Loucy (cell line): ENCODE results near the gene CDH4.

Experiments
- H2AFZ ChIP-seq: fragments of 200-600 bp; sonication (generic); 2 replicates; pipeline ENCODE4 v1.6.0; 2016; ENCODE audit warnings: antibody characterized with exemption, mild to moderate bottlenecking, low read length, moderate library complexity
- H3F3A ChIP-seq: fragments of 200-600 bp; 2 replicates; pipeline ENCODE4 v1.6.0; 2016; ENCODE audit warnings: antibody characterized with exemption, low read depth, mild to moderate bottlenecking
- H3K27me3 ChIP-seq: fragments of 200-600 bp; sonication (generic); 2 replicates; pipeline ENCODE4 v1.6.1; 2014; ENCODE audit warnings: low read length, mild to moderate bottlenecking; ENCODE audit not compliant: insufficient read depth, poor library complexity, severe bottlenecking
- H3K36me3 ChIP-seq: fragments of 200-600 bp; sonication (generic); 2 replicates; pipeline ENCODE4 v1.6.1; 2016; ENCODE audit warnings: low read length; ENCODE audit not compliant: insufficient read depth
- H3K4me1 ChIP-seq: fragments of 200-600 bp; sonication (generic); 2 replicates; pipeline ENCODE4 v1.5.1; 2014; ENCODE audit warnings: low read length, mild to moderate bottlenecking; ENCODE audit not compliant: insufficient read depth, poor library complexity, severe bottlenecking
- H3K4me2 ChIP-seq: fragments of 200-600 bp; sonication (generic); 2 replicates; pipeline ENCODE4 v1.6.0; 2014; ENCODE audit warnings: antibody characterized with exemption, low read length, low read depth, mild to moderate bottlenecking; ENCODE audit not compliant: poor library complexity, severe bottlenecking
- H3K4me3 ChIP-seq: fragments of 200-600 bp; sonication (generic); 2 replicates; pipeline ENCODE4 v1.5.1; 2014; ENCODE audit warnings: low read length, mild to moderate bottlenecking, mixed read lengths; ENCODE audit not compliant: poor library complexity, severe bottlenecking
- H3K79me2 ChIP-seq: fragments of 200-600 bp; sonication (generic); 2 replicates; pipeline ENCODE4 v1.6.1; 2014; ENCODE audit warnings: low read length; ENCODE audit not compliant: insufficient read depth
- H3K9ac ChIP-seq: fragments of 200-600 bp; sonication (generic); 2 replicates; pipeline ENCODE4 v1.6.0; 2014; ENCODE audit warnings: mild to moderate bottlenecking, low read depth, low read length, moderate library complexity; ENCODE audit not compliant: poor library complexity, severe bottlenecking
- H3K9me2 ChIP-seq: fragments of 200-600 bp; sonication (generic); replicated peaks from 2 replicates; pipeline ENCODE4 v1.6.1; 2016; ENCODE audit warnings: low read depth, low read length, mixed read lengths
- H3K9me3 ChIP-seq: fragments of 200-600 bp; sonication (generic); 2 replicates; pipeline ENCODE4 v1.6.1; 2014; ENCODE audit warnings: mild to moderate bottlenecking, antibody characterized with exemption, low read length, low read depth; ENCODE audit not compliant: insufficient read depth
- H4K20me1 ChIP-seq: fragments of 200-600 bp; sonication (generic); 2 replicates; pipeline ENCODE4 v1.6.0; 2014; ENCODE audit warnings: antibody characterized with exemption, low read length, mild to moderate bottlenecking; ENCODE audit not compliant: insufficient read depth, poor library complexity, severe bottlenecking
- CTCF ChIP-seq: fragments of 200-600 bp; sonication (generic); conservative IDR thresholded peaks from 2 replicates; pipeline ENCODE4 v1.5.1; 2014; ENCODE audit warnings: mild to moderate bottlenecking, antibody characterized with exemption, low read length
- EZH2phosphoT487 ChIP-seq: fragments of 200-600 bp; IDR thresholded peaks from 2 replicates; pipeline ENCODE4 v1.6.1; 2018; ENCODE audit warnings: antibody characterized with exemption, mild to moderate bottlenecking, moderate library complexity, borderline replicate concordance

The CDH4 gene

DNA sequence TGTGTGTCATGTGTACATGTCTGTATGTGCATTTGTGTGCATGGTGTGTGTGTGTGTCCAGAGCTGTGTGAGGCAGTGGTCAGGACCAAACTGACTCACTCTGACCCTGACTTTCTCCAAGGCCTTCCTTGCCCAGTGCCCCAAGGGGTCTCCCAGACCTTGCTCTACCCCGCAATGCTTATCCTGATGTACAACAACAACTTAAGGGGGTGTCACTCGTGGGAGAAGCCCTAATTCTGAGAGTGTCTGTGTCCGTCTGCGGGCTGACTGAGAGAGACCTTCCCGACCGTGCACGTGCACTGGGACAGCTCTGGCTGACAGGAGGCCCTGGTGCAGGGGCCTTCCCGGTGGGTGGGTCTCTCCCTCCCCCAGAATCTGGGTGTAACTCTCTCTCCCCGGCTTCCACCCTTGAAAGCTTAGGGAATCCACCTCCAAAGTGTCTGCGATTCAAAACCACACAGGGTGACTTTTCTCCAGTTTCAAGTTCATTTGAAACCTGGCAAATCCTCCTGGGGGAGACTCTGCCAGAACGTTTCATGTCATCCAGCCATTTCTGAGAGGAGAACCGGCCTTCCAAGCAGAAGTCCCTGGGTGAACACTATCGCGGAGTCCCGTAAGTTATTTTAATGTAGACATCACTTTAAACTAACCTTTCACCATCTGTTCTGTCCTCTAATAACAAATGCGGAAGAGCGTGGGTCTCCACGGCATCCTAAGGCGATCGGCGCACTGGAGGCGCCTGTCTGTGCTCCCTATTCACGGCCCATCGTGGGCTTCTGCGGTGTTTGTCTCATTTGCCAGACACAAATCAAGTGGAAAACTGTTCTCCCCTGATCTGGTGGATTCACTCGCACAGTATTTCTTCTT is 588.1 kb downstream of the CDH4 start:
- no peaks in the 10 kb centered on the region for H3K79me2 ChIP-seq
- H3K27me3 ChIP-seq, result no peaks in the 10 kb centered on the region
- H3K9ac ChIP-seq, result no peak overlapping the region
- H3K36me3 ChIP-seq, result 0 out of 2 replicates have a peak, but pooled peaks cover under 1% of the 10 kb centered on the region
- TF ChIP-seq CTCF (no peak), EZH2phosphoT487 (no peak)
- H3K4me1 ChIP-seq, result no peaks in the 10 kb centered on the region
- no peaks in the 10 kb centered on the region for H3K9me2 ChIP-seq
- H3K9me3 ChIP-seq, result no peaks in the 10 kb centered on the region
- H4K20me1 ChIP-seq, result no peaks in the 10 kb centered on the region
- H2AFZ ChIP-seq, result no peak overlapping the region
- no peak overlapping the region for H3K4me3 ChIP-seq
- H3F3A ChIP-seq, result no peaks in the 10 kb centered on the region
- H3K4me2 ChIP-seq, result no peak overlapping the region

DNA sequence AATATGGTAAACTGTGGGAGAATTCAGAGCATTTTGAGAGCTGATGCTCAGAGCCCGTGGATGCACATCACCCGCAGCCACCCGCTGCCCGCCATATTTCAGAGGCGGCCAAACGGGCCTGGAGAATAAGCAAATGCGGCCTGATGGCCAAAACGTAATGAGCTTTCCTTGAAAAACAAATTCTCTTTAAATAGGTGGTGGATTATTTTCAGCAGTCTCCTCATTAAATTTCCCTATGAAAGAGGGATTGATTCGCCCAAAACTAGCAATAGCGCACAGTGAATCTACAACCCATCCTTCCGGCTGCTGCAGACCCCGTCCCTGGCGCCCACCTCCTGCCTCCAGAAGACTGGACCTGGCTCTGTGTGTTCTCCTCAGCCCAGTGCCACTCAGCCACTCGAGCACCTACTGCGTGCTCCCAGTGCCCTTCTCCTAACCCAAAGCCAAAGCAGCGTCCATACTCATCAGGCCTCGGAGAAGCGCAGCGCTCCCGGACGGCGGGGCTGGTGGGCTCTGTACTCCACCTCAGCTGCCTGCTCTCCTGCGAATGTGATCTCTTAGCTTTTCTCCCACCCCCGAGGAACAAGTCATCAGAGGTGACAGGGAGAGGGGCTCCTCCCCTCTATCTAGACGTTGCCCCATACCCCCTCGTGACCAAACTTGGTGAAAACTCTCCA is 588.9 kb downstream of the CDH4 start:
- Histone ChIP-seq H3K9me3 (no peaks in the 10 kb centered on the region), H3K9me2 (no peaks in the 10 kb centered on the region), H3K9ac (no peak overlapping the region), H3K4me1 (no peaks in the 10 kb centered on the region), H3F3A (no peaks in the 10 kb centered on the region), H2AFZ (no peak overlapping the region), H3K4me2 (no peak overlapping the region), H4K20me1 (no peaks in the 10 kb centered on the region), H3K79me2 (no peaks in the 10 kb centered on the region), H3K4me3 (no peak overlapping the region), H3K36me3 (peaks cover 6% of the 10 kb centered on the region; the same call in 1 of the 2 replicates), H3K27me3 (no peaks in the 10 kb centered on the region)
- TF ChIP-seq EZH2phosphoT487 (no peak), CTCF (no peak)

DNA sequence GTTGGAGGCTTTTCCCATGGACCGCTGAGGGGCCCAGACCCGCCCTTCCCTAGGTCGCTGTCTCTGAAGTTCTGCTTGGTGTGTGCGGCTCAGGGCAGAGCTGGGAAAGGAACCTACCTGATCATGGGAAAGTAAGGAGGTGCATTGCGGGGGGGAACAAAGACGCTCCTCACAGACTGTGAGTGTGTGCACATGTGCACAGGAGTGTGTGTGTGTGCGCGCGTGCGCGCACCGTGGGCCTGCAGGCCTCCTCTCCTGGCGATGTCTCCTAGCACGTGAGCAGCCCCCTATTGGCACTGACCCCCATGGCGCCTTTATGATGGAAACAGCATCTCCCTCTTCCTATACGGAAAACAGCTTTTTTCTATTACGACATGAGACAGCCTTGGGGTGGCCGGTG is 589.5 kb downstream of the CDH4 start:
- H4K20me1 ChIP-seq, result no peaks in the 10 kb centered on the region
- no peak overlapping the region for H2AFZ ChIP-seq
- no peaks in the 10 kb centered on the region for H3K27me3 ChIP-seq
- no peak overlapping the region for H3K4me2 ChIP-seq
- peaks cover 13% of the 10 kb centered on the region; the same call in 1 of the 2 replicates for H3K36me3 ChIP-seq
- H3K4me3 ChIP-seq, result no peak overlapping the region
- H3K9ac ChIP-seq, result no peak overlapping the region
- H3K4me1 ChIP-seq, result no peaks in the 10 kb centered on the region
- H3K79me2 ChIP-seq, result no peaks in the 10 kb centered on the region
- TF ChIP-seq CTCF, result no peak
- TF ChIP-seq EZH2phosphoT487, result no peak
- no peaks in the 10 kb centered on the region for H3K9me3 ChIP-seq
- no peaks in the 10 kb centered on the region for H3K9me2 ChIP-seq
- H3F3A ChIP-seq, result no peaks in the 10 kb centered on the region
